Heart right ventricle (tissue), 16 donors: ENCODE measurements around the gene GDPD5. TPM values are rescaled to one million over a fixed set of nuclear protein-coding genes. Genes with fewer than 3 reads are reported as not detected.

Experiments
- ATAC-seq, 8 donors: fragments of 200-7000 bp; cut with Tn5 transposase; one replicate each; pipeline ENCODE4 v1.9.1; 2020; ENCODE audit warnings: mild to moderate bottlenecking in 8 of 8, moderate library complexity in 8 of 8, moderate number of reproducible peaks in 1 of 8
- DNase-seq, 2 donors: peaks; one replicate each; pipeline ENCODE4 v3.0.0-alpha.2; 2020
- H3K27ac ChIP-seq, 10 donors: fragments of 200-600 bp; sonication (generic) in 2 of 10; one replicate each; pipeline versions ENCODE4 v1.5.0 to v1.8.0; 2020 to 2022; ENCODE audit warnings: mild to moderate bottlenecking in 3 of 10
- H3K27me3 ChIP-seq, 7 donors: fragments of 200-600 bp; one replicate each; pipeline ENCODE4 v1.8.0; 2021 to 2022; ENCODE audit warnings: mild to moderate bottlenecking in 2 of 7
- H3K36me3 ChIP-seq, 9 donors: fragments of 200-600 bp; sonication (generic) in 1 of 9; one replicate each; pipeline versions ENCODE4 v1.5.0 to v1.8.0; 2020 to 2022; ENCODE audit warnings: mild to moderate bottlenecking in 2 of 9
- H3K4me1 ChIP-seq, 9 donors: fragments of 200-600 bp; sonication (generic) in 1 of 9; one replicate each; pipeline versions ENCODE4 v1.5.0 to v1.8.0; 2020 to 2022; ENCODE audit warnings: mild to moderate bottlenecking in 4 of 9
- H3K4me3 ChIP-seq, 10 donors: fragments of 200-600 bp; sonication (generic) in 2 of 10; one replicate each; pipeline versions ENCODE4 v1.5.0 to v1.8.0; 2020 to 2022; ENCODE audit warnings: mild to moderate bottlenecking in 7 of 10, moderate library complexity in 2 of 10
- H3K9me3 ChIP-seq, 11 donors: fragments of 200-600 bp in 10 of 11; sonication (generic) in 2 of 11; one replicate each; pipeline versions ENCODE4 v1.5.0 to v1.8.0; 2013 to 2022; ENCODE audit warnings: mild to moderate bottlenecking in 2 of 11, control low read depth in 1 of 11, moderate library complexity in 1 of 11
- WGBS, 2 donors: extraction: QIAGEN DNeasy Blood & Tissue Kit; methylation state at CpG; one replicate each; pipeline ENCODE4 v1.1.7; 2013; ENCODE audit warnings: inconsistent platforms in 1 of 2; 5-methylcytosine and 5-hydroxymethylcytosine counted together
- intact Hi-C, 10 donors: fragments of 100-400 bp; cut with DNase I; formaldehyde crosslinking; loops; one replicate each; pipeline versions ENCODE4 v1.11.1 to v1.14.2; 2022
- polyA plus RNA-seq, 2 donors: library from polyadenylated mRNA; stranded (reverse); fragments of 200-250 nt; gene quantifications; one replicate each; pipeline ENCODE4 v1.2.3, GENCODE V29; 2013
- total RNA-seq, 10 donors: library from RNA; stranded (reverse); fragmentation: NEBNext Ultra II Directional in 3 of 10; extraction: Animal tissue kit (Norgen Biotek cat#: 25700) in 3 of 10; gene quantifications; one replicate each; pipeline versions ENCODE4 v1.2.1 to v1.2.4, GENCODE V29; 2021 to 2023
- TF ChIP-seq, protein P1 (sequence below), 9 donors: fragments of 200-600 bp; sonication (generic) in 2 of 9; IDR thresholded peaks; one replicate each; pipeline versions ENCODE4 v1.5.0 to v1.8.0; 2021 to 2022; ENCODE audit warnings: antibody characterized with exemption in 9 of 9, mild to moderate bottlenecking in 5 of 9, moderate library complexity in 1 of 9
- donor health status: Arrhythmogenic right ventricular cardiomyopathy.
- donor health status: ischemic (EF 13 %, LVEDD 7.1; RV severe dilation, severe dysfunction).
- donor health status: healthy with polysubstance abuse.
- donor health status: DM: no; HTN: yes; CAD: no.
- donor health status: DM: no; HTN: no; CAD: no.
- donor health status: ischemic (EF 25% LVEDD 6.9; RV normal size, moderate dysfunction).
- donor health status: ischemic (EF 25% LVEDD 5.7; RV mildly dilated, moderate dysfunction).
- donor health status: healthy.
- donor health status: DM: yes; HTN: yes; CAD: no.
- donor health status: Ischemic cardiomyopathy.
- donor health status: ischemic (EF 35%, LVEDD 5.7; RV mildly dilated, moderate dysfunction).
- donor health status: nonischemic (EF 11% LVEDD 7.7; RV severe dilation, severe dysfunction).
- donor health status: DM: yes; HTN: yes; CAD: no.
- donor health status: PGD.
- donor health status: ischemic (EF 29% LVEDD 5.4; RV normal size, mild dysfunction).
- donor health status: nonischemic (EF 23%, LVEDD 6.1; RV moderate dilation, normal function).

GDPD5 gene
- total and polyA plus RNA-seq, 12 donors = 3.3 to 10.3 (median 4.1) TPM

DNA sequence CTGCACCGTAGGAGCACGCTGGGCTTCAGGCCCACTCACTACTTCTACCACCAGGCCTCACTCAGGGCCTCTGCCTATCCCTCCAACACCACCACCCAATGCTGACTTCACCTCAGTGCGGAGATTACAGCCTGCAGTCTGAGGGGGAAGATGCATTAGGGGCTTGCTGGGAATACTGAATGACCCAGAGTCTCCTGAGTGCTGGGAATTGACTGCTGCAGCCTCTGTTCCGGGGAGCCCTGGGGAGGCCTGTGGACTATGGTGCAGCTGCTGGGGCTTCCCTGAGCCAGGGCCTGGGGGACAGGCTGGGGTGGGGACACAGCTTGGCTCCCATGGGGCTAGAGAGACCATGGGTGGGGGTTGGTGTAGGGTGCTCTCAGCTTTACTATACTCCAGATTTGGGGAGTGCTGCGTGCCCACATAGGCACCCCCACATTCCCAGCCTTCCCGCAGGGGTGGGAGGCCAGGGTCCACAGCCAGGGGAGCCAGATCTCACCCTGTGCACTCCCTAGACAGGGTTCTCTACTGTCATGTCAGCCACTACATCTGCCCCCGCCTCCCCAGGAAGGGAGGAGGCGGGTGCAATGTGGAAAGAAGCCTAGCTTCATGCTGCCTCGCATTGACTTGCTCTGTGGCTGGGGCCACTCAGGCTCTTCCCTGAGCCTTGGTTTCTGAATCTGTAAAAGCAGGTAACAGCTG lies 44.4 kb downstream of the GDPD5 start:
- Histone ChIP-seq H3K4me3 (no peak overlapping the region), H3K9me3 (no peaks in the 10 kb centered on the region), H3K27ac (no peak overlapping the region), H3K36me3 (no peaks in the 10 kb centered on the region), H3K4me1 (peaks cover 0 to 35% (median 12%) of the 10 kb centered on the region in 9 donors), H3K27me3 (no peaks in the 10 kb centered on the region)
- ATAC-seq (no peak), DNase-seq (no peak)
- intact Hi-C loops = no loop called here
- 89 to 96% methylated on average over 9 of the region's 9 CpGs for whole genome bisulfite sequencing, 2 donors
- TF ChIP-seq, protein P1, sequence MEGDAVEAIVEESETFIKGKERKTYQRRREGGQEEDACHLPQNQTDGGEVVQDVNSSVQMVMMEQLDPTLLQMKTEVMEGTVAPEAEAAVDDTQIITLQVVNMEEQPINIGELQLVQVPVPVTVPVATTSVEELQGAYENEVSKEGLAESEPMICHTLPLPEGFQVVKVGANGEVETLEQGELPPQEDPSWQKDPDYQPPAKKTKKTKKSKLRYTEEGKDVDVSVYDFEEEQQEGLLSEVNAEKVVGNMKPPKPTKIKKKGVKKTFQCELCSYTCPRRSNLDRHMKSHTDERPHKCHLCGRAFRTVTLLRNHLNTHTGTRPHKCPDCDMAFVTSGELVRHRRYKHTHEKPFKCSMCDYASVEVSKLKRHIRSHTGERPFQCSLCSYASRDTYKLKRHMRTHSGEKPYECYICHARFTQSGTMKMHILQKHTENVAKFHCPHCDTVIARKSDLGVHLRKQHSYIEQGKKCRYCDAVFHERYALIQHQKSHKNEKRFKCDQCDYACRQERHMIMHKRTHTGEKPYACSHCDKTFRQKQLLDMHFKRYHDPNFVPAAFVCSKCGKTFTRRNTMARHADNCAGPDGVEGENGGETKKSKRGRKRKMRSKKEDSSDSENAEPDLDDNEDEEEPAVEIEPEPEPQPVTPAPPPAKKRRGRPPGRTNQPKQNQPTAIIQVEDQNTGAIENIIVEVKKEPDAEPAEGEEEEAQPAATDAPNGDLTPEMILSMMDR (IDR thresholded peaks at IDR 0.05) = no peak

DNA sequence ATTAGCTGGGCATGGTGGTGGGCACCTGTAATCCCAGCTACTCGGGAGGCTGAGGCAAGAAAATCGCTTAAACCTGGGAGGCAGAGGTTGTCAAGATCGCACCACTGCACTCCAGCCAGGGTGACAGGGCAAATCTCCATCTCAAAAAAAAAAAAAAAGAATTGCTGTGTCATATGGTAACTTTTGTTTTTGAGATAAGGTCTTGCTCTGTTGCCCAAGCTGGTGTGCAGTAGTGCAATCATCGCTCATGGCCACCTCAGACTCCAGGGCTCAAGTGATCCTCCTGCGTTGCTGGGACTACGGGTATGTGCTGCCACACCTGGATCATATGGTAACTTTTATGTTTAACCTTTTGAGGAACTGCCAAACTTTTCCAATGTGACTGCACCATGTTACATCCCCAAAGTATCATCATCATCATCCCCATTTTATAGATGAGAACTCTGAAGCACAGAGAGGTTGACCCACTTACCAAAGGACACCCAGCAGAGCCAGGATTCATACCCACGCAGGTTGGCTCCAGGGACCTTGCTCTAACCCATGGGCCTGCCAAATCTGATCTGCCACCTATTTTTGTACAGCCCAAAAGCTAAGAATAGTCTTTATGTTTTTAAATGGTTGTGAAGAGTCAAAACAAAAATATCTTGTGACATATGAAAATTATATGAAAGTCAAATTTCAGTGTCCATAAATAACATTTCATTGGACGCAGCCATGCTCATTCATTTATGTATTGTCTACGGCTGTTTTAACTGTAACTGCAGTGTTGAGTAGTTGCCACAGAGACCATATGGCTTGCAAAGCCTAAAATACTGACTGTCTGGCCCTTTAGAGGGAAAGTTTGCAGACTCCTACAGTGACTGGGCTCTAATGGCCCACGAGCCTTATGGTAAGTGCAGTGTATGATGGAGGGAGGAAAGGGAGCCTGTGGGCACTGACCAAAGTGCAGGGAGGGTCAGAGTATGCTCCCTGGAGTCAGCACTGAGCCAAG lies 45.3 kb downstream of the GDPD5 start:
- no peaks in the 10 kb centered on the region for H3K27me3 ChIP-seq
- H3K4me1 ChIP-seq = peaks cover 0 to 44% (median 18%) of the 10 kb centered on the region in 9 donors
- H3K9me3 ChIP-seq = no peaks in the 10 kb centered on the region
- no peak for DNase-seq
- H3K4me3 ChIP-seq = no peak overlapping the region
- intact Hi-C loops = no loop called here
- ATAC-seq = no peak
- no peaks in the 10 kb centered on the region for H3K36me3 ChIP-seq
- TF ChIP-seq, protein P1 (IDR thresholded peaks at IDR 0.05) = no peak
- no peak overlapping the region for H3K27ac ChIP-seq
- 82 to 86% methylated on average over 10 of the region's 10 CpGs for WGBS, 2 donors

DNA sequence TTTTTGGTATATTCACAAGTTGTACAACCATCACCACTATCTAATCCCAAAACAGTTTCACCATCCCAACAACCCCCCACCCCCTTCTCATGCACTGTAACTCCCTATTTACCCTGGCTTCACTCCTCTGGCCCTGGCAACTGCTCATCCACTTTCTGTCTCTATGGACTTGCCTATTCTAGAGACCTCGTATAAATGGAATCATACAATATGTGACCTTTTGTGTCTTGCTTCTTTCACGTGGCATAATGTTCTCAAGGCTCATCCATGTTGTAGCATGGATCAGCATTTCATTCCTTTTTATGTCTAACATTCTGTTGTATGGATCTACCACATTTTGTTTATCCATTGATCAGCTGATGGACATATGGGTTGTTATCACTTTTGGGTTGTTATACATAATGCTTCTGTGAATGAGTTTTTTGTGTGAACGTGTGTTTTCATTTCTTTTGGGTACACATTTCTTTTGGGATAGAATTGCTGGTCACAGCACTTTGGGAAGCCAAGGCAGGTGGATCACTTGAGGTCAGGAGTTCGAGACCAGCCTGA lies 46.1 kb downstream of the GDPD5 start:
- Histone ChIP-seq H3K4me3 (no peak overlapping the region), H3K4me1 (peaks cover 0 to 52% (median 19%) of the 10 kb centered on the region in 9 donors), H3K27ac (no peak overlapping the region), H3K27me3 (no peaks in the 10 kb centered on the region), H3K9me3 (no peaks in the 10 kb centered on the region), H3K36me3 (no peaks in the 10 kb centered on the region)
- ATAC-seq (no peak), DNase-seq (no peak)
- intact Hi-C loops = no loop called here
- TF ChIP-seq, protein P1 (IDR thresholded peaks at IDR 0.05) = no peak
- WGBS, 2 donors = 69 to 77% methylated on average over 4 of the region's 4 CpGs
